Measurements from ENCODE around the gene CD84. TPM values are rescaled to one million over a fixed set of nuclear protein-coding genes. Genes with fewer than 3 reads are reported as not detected.

CD84 gene
- total RNA-seq, 2 experiments from 2014 or later = 14.7 to 16.2 TPM

Other genes with a start within 250 kb of the CD84 start
- gene COPA, start 236.2 kb downstream of the CD84 start, total RNA-seq = 100 to 1,000 TPM; 122 TPM
- 10 to 100 TPM; 72.3 to 75.5 TPM for gene NCSTN, start 236.1 kb downstream of the CD84 start, total RNA-seq
- under 1 TPM; 0.10 to 0.25 TPM for gene NHLH1, start 212.4 kb downstream of the CD84 start, total RNA-seq
- gene VANGL2, start 178.9 kb downstream of the CD84 start, total RNA-seq = under 1 TPM in 1 of 2 experiments, not detected in 1; 0.04 TPM
- 10 to 100 TPM; 25.1 to 33.7 TPM for gene SLAMF6, start 56.2 kb downstream of the CD84 start, total RNA-seq
- gene SLAMF1, start 67.5 kb upstream of the CD84 start, total RNA-seq = 10 to 100 TPM; 70.4 to 70.6 TPM
- gene CD48, start 132.3 kb upstream of the CD84 start, total RNA-seq = 100 to 1,000 TPM; 294 to 309 TPM
- gene SLAMF7, start 159.8 kb upstream of the CD84 start, total RNA-seq = 10 to 100 TPM; 12.8 to 13.4 TPM
- gene LY9, start 216.7 kb upstream of the CD84 start, total RNA-seq = 10 to 100 TPM; 45.9 to 49.0 TPM

Data from activated CD4-positive, alpha-beta T cell treated with anti-CD3 and anti-CD28 coated beads, Interleukin-2, amount 10 ng/mL, durations not matched to agents 7 days and 5 days (primary cell).